GM23338 (cell line): ENCODE data around the gene CD59. TPM values are rescaled to one million over a fixed set of nuclear protein-coding genes. Genes with fewer than 3 reads are reported as not detected.

Experiments
- ATAC-seq: fragments of 200-7000 bp; cut with Tn5 transposase; 3 replicates; pipeline ENCODE4 v1.9.1; 2020
- DNase-seq: peaks from one replicate; pipeline ENCODE4 v3.0.0-alpha.2; 2015; ENCODE audit warnings: low spot score
- H2AFZ ChIP-seq: fragments of 200-600 bp; sonication (generic); 2 replicates; pipeline ENCODE4 v1.8.0; 2016; ENCODE audit warnings: antibody characterized with exemption, mild to moderate bottlenecking, moderate library complexity
- H3F3A ChIP-seq: fragments of 200-600 bp; sonication (generic); replicated peaks from 2 replicates; pipeline ENCODE4 v1.8.0; 2017; ENCODE audit warnings: antibody characterized with exemption, mixed run types, low read depth
- H3K27ac ChIP-seq: fragments of 200-600 bp; sonication (generic); 2 replicates; pipeline ENCODE4 v1.6.1; 2016; ENCODE audit warnings: low read depth
- H3K27me3 ChIP-seq: fragments of 200-600 bp; sonication (generic); 2 replicates; pipeline ENCODE4 v1.8.0; 2016; ENCODE audit warnings: mild to moderate bottlenecking, mixed run types, moderate library complexity; ENCODE audit not compliant: insufficient read depth
- H3K36me3 ChIP-seq: fragments of 200-600 bp; sonication (generic); 2 replicates; pipeline ENCODE4 v1.8.0; 2016; ENCODE audit warnings: mild to moderate bottlenecking; ENCODE audit not compliant: insufficient read depth
- H3K4me1 ChIP-seq: fragments of 200-600 bp; sonication (generic); 2 replicates; pipeline ENCODE4 v1.8.0; 2016; ENCODE audit warnings: mild to moderate bottlenecking, moderate library complexity; ENCODE audit not compliant: insufficient read depth
- H3K4me2 ChIP-seq: fragments of 200-600 bp; sonication (generic); 2 replicates; pipeline ENCODE4 v1.7.1; 2017; ENCODE audit warnings: mixed run types
- H3K4me3 ChIP-seq: fragments of 200-600 bp; sonication (generic); 2 replicates; pipeline ENCODE4 v1.6.1; 2016; ENCODE audit warnings: mixed run types
- H3K79me2 ChIP-seq: fragments of 200-600 bp; sonication (generic); replicated peaks from 2 replicates; pipeline ENCODE4 v1.8.0; 2017; ENCODE audit warnings: mild to moderate bottlenecking; ENCODE audit not compliant: insufficient read depth
- H3K9me2 ChIP-seq: fragments of 200-600 bp; sonication (generic); 2 replicates; pipeline ENCODE4 v1.8.0; 2017; ENCODE audit not compliant: insufficient read depth
- H4K20me1 ChIP-seq: fragments of 200-600 bp; sonication (generic); replicated peaks from 2 replicates; pipeline ENCODE4 v1.8.0; 2017; ENCODE audit warnings: mild to moderate bottlenecking; ENCODE audit not compliant: insufficient read depth
- H3K27ac Mint-ChIP-seq: 2 replicates; pipeline ENCODE4 v1.8.0; 2020; ENCODE audit warnings: inconsistent platforms, mild to moderate bottlenecking, moderate library complexity, mixed read lengths
- H3K27me3 Mint-ChIP-seq: 3 replicates; pipeline ENCODE4 v1.8.0; 2022; ENCODE audit warnings: low read depth, mild to moderate bottlenecking, moderate library complexity, mixed read lengths, inconsistent platforms; ENCODE audit not compliant: insufficient read depth, poor library complexity
- H3K36me3 Mint-ChIP-seq: 3 replicates; pipeline ENCODE4 v1.8.0; 2021; ENCODE audit warnings: low read depth, mild to moderate bottlenecking, inconsistent platforms, moderate library complexity, mixed read lengths
- H3K4me1 Mint-ChIP-seq: 3 replicates; pipeline ENCODE4 v1.8.0; 2020; ENCODE audit warnings: mild to moderate bottlenecking, inconsistent platforms, mixed read lengths
- H3K4me3 Mint-ChIP-seq: 3 replicates; pipeline ENCODE4 v1.8.0; 2021; ENCODE audit warnings: moderate library complexity, mild to moderate bottlenecking, inconsistent platforms, mixed read lengths
- H3K9me3 Mint-ChIP-seq: 3 replicates; pipeline ENCODE4 v1.8.0; 2020; ENCODE audit warnings: moderate library complexity, mild to moderate bottlenecking, inconsistent platforms, mixed read lengths
- CREB1 ChIP-seq: fragments of 250-450 bp; sonication (Bioruptor Pico); IDR thresholded peaks from 2 replicates; pipeline ENCODE4 v1.5.0; 2020; ENCODE audit warnings: low read depth, mild to moderate bottlenecking, moderate library complexity
- CTCF ChIP-seq, 2 experiments: fragments of 200-600 bp in 1 of 2; sonication (generic) in 1 of 2; conservative IDR thresholded peaks; 2 replicates each; pipeline versions ENCODE4 v1.5.1 to v1.6.1; 2016 to 2017; ENCODE audit warnings: antibody characterized with exemption in 2 of 2, low read depth in 2 of 2, mild to moderate bottlenecking in 2 of 2, moderate library complexity in 1 of 2
- EZH2 ChIP-seq: fragments of 200-600 bp; sonication (generic); IDR thresholded peaks from one replicate; pipeline ENCODE4 v1.8.0; 2017; ENCODE audit warnings: antibody characterized with exemption, mild to moderate bottlenecking, low read depth; ENCODE audit not compliant: unreplicated experiment
- EZH2phosphoT487 ChIP-seq: fragments of 200-600 bp; sonication (generic); IDR thresholded peaks from one replicate; pipeline ENCODE4 v1.8.1; 2018; ENCODE audit warnings: antibody characterized with exemption; ENCODE audit not compliant: unreplicated experiment
- STAT1 ChIP-seq: IDR thresholded peaks from one replicate; pipeline ENCODE4 v1.6.1; 2016; ENCODE audit warnings: antibody characterized with exemption; ENCODE audit not compliant: unreplicated experiment
- polyA plus RNA-seq: library from polyadenylated mRNA; unstranded; fragments of >200 nt; fragmentation: Nextera tagmentation; extraction: Ambion mirVana; gene quantifications from 2 replicates; pipeline ENCODE4 v1.2.1, GENCODE V29; 2016
- total RNA-seq: library from RNA; depleted of rRNA; stranded (reverse); fragments of >200 nt; shearing (Covaris generic); gene quantifications from 2 replicates; pipeline ENCODE4 v1.2.3, GENCODE V29; 2014; rRNA removed

The CD59 gene
- total and polyA plus RNA-seq, 2 experiments from 2014 or later = 41.5 to 86.6 TPM

GRCh38 chr11:33654594-33654993, 81.6 kb downstream of the CD59 start:
- H3K27ac ChIP-seq = no peak overlapping the region
- H3K27me3 ChIP-seq = no peaks in the 10 kb centered on the region
- H3K4me2 ChIP-seq = no peak overlapping the region
- H3K79me2 ChIP-seq = no peaks in the 10 kb centered on the region
- no peaks in the 10 kb centered on the region; the same call in 1 of the 2 replicates for H4K20me1 ChIP-seq
- Mint-ChIP-seq H3K4me1 (peaks cover 2% of the 10 kb centered on the region; the same call in 2 of the 3 replicates), H3K27ac (no peak overlapping the region), H3K27me3 (peaks cover 10% of the 10 kb centered on the region), H3K9me3 (no peaks in the 10 kb centered on the region), H3K4me3 (no peak overlapping the region), H3K36me3 (no peaks in the 10 kb centered on the region; the same call in 2 of the 3 replicates)
- no peaks in the 10 kb centered on the region for H3K36me3 ChIP-seq
- no peak for TF ChIP-seq CREB1 (CRISPR knock-in tag)
- TF ChIP-seq CTCF (conservative IDR thresholded peaks at IDR 0.05; ENCODE audit: low read depth in 2 of 2) = no peak
- TF ChIP-seq EZH2 = no peak
- no peak for TF ChIP-seq STAT1
- no peak for TF ChIP-seq EZH2phosphoT487
- H2AFZ ChIP-seq = no peak overlapping the region
- H3K9me2 ChIP-seq = peaks cover 14% of the 10 kb centered on the region; the same call in 1 of the 2 replicates
- H3K4me3 ChIP-seq = no peak overlapping the region
- no peak for ATAC-seq
- H3K4me1 ChIP-seq = no peaks in the 10 kb centered on the region
- DNase-seq = no peak
- H3F3A ChIP-seq = no peaks in the 10 kb centered on the region

Other genes with a start within 250 kb of the CD59 start
- not detected in 2 replicates for gene C11orf91, start 35.6 kb downstream of the CD59 start, total RNA-seq
- not detected in 2 replicates for gene C11orf91, start 35.6 kb downstream of the CD59 start, polyA plus RNA-seq
- gene FBXO3, start 38.1 kb upstream of the CD59 start, total RNA-seq = 28.4 TPM in 2 replicates
- gene FBXO3, start 38.1 kb upstream of the CD59 start, polyA plus RNA-seq = 10.4 and 12.5 TPM in 2 replicates
- gene LMO2, start 155.7 kb upstream of the CD59 start, total RNA-seq = 3.1 and 3.9 TPM in 2 replicates
- gene LMO2, start 155.7 kb upstream of the CD59 start, polyA plus RNA-seq = 1.4 and 2.7 TPM in 2 replicates